Cardiac fibroblast (primary cell): ENCODE results near the gene NCR2.

ENCODE experiments used
- DNase-seq, 2 donors: peaks; one replicate each; pipeline versions ENCODE4 v3.0.0 to v3.0.0-alpha.2; 2010; ENCODE audit warnings: low read depth in 2 of 2
- H3K4me3 ChIP-seq, 2 donors: replicated peaks in 1 of 2; 1 replicate in 1 of 2; 2 replicates in 1 of 2; pipeline ENCODE4 v1.5.1; 2011; ENCODE audit warnings: low read depth in 2 of 2, low read length in 2 of 2, mild to moderate bottlenecking in 2 of 2, moderate library complexity in 1 of 2
- TF ChIP-seq, protein P1 (sequence below): IDR thresholded peaks from one replicate; pipeline ENCODE4 v1.5.1; 2011; ENCODE audit warnings: low read depth, mild to moderate bottlenecking, low read length, inconsistent platforms

The NCR2 gene

DNA sequence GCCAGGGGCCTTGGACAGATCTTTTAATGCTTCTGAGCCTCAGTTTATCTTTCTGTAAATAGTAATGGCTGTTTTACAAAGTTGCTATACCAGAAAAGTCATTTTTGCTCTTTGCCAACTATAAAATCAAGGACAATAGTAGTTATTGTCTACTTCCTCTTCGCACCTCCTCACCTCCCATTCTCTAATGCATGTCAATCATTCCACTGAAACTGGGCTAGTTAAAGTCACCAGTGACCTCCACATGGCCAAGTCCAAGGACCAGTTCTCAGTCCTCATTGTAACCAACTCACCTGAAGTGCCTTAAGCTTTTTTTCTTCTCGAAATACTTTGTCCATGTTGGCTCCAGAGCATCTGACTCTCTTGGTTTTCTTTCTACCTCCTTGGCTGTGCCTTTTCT lies 51.2 kb downstream of the NCR2 start:
- TF ChIP-seq, protein P1, sequence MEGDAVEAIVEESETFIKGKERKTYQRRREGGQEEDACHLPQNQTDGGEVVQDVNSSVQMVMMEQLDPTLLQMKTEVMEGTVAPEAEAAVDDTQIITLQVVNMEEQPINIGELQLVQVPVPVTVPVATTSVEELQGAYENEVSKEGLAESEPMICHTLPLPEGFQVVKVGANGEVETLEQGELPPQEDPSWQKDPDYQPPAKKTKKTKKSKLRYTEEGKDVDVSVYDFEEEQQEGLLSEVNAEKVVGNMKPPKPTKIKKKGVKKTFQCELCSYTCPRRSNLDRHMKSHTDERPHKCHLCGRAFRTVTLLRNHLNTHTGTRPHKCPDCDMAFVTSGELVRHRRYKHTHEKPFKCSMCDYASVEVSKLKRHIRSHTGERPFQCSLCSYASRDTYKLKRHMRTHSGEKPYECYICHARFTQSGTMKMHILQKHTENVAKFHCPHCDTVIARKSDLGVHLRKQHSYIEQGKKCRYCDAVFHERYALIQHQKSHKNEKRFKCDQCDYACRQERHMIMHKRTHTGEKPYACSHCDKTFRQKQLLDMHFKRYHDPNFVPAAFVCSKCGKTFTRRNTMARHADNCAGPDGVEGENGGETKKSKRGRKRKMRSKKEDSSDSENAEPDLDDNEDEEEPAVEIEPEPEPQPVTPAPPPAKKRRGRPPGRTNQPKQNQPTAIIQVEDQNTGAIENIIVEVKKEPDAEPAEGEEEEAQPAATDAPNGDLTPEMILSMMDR, result no peak
- DNase-seq, result no peak

DNA sequence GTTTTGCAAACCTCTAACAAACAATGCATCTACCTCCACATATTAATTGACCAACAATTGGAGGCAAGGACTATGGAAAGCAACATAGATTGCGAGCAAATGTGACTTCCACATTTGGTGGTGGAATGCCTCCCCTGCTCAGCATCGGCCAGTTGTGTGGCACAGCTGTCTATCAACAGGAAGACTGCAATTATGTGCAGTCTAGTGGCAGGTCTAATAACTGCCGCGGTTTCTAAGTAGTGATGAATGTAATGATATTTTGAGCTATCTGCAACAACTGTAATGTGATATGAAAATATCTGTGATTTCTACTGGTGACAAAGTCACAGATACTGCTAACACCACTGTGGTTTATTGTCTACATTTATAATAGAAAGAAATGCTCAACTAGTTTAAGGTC lies 56.8 kb downstream of the NCR2 start:
- TF ChIP-seq, protein P1, result no peak
- DNase-seq, result no peak
- H3K4me3 ChIP-seq, result no peak overlapping the region

More for the DNA sequence above, 51.2 kb downstream of the NCR2 start:
- no peak overlapping the region for H3K4me3 ChIP-seq

DNA sequence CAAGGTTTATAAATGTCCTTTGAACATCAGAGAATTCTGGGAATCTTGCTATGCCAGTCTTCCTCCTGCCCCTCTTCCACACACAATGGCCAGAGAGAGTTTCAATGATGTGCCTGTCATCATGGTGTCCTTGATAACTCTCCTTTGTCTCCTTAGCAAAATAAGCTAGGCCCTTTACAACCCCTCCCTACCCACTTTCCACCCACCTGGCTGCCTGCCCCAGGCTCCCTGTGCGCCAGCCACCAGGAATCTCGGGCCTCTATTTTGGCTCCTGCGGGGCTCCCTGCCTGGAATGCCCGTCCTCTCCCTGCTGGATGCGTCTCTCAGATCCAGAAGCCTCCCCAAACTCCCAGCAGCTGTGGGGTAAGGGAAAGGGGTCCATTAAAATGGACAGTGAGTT lies 60.9 kb downstream of the NCR2 start:
- no peak for DNase-seq
- TF ChIP-seq, protein P1, result no peak
- no peak overlapping the region for H3K4me3 ChIP-seq

DNA sequence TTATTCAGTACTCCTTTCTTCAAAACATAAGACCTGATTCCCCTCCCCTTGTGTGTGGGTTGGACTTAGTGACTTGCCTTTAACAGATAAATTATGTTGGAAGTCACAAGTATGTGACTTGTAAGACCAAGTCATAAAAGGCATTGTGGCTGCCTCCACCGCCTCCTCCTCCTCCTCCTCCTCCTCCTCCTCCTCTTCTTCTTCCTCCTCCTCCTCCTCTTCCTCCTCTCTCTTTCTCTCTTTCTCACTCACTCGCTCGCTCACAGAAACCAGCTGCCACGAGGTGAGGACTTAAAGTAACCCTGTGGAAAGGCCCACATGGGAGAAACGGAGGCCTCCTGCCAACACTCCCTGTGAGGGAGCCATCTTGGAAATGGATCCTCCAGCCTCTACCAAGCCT lies 64.0 kb downstream of the NCR2 start:
- no peak overlapping the region for H3K4me3 ChIP-seq
- TF ChIP-seq, protein P1, result no peak
- no peak for DNase-seq
